Keratinocyte (primary cell): ENCODE measurements around the gene ZNF598. TPM values are rescaled to one million over a fixed set of nuclear protein-coding genes. Genes with fewer than 3 reads are reported as not detected.

ENCODE experiments used
- DNase-seq: peaks from one replicate; pipeline ENCODE4 v3.0.0-alpha.2; 2011; ENCODE audit warnings: low read depth, missing footprints, low spot score
- FAIRE-seq: peaks from 2 replicates; lab custom pipeline; 2011; peaks lifted over from hg19 to GRCh38; lab: Jason Lieb, UNC
- H2AFZ ChIP-seq: 2 replicates; pipeline ENCODE4 v1.6.0; 2012; ENCODE audit warnings: low read length, control low read depth, inconsistent platforms; ENCODE audit not compliant: control insufficient read depth
- H3K27ac ChIP-seq: 2 replicates; pipeline ENCODE4 v1.5.1; 2011; ENCODE audit warnings: low read length; ENCODE audit not compliant: control insufficient read depth, insufficient read depth
- H3K27me3 ChIP-seq: 3 replicates; pipeline ENCODE4 v1.6.0; 2011; ENCODE audit warnings: low read length; ENCODE audit not compliant: control insufficient read depth, insufficient read depth; ENCODE audit errors: extremely low read depth
- H3K36me3 ChIP-seq, 2 experiments: 2 replicates in 1 of 2; 3 replicates in 1 of 2; pipeline ENCODE4 v1.5.1; 2011; ENCODE audit warnings: low read length in 2 of 2, mild to moderate bottlenecking in 1 of 2; ENCODE audit not compliant: control insufficient read depth in 2 of 2, insufficient read depth in 2 of 2; ENCODE audit errors: extremely low read depth in 1 of 2
- H3K4me1 ChIP-seq: 3 replicates; pipeline ENCODE4 v1.5.1; 2011; ENCODE audit warnings: low read length; ENCODE audit not compliant: control insufficient read depth, insufficient read depth; ENCODE audit errors: extremely low read depth
- H3K4me2 ChIP-seq: 3 replicates; pipeline ENCODE4 v1.6.0; 2011; ENCODE audit warnings: low read depth, low read length; ENCODE audit not compliant: control insufficient read depth, insufficient read depth; ENCODE audit errors: extremely low read depth
- H3K4me3 ChIP-seq, 3 experiments: fragments of 200-600 bp in 1 of 3; sonication (generic) in 1 of 3; 2 replicates in 2 of 3; 3 replicates in 1 of 3; pipeline ENCODE4 v1.5.1; 2011 to 2016; ENCODE audit warnings: low read length in 3 of 3, mild to moderate bottlenecking in 3 of 3, control low read depth in 2 of 3, inconsistent platforms in 1 of 3, low read depth in 1 of 3, mixed read lengths in 1 of 3, mixed run types in 1 of 3, moderate library complexity in 1 of 3; ENCODE audit not compliant: control insufficient read depth in 2 of 3, insufficient read depth in 2 of 3; ENCODE audit errors: extremely low read depth in 1 of 3
- H3K79me2 ChIP-seq: 2 replicates; pipeline ENCODE4 v1.6.0; 2012; ENCODE audit warnings: low read length; ENCODE audit not compliant: control insufficient read depth, insufficient read depth
- H3K9ac ChIP-seq: 3 replicates; pipeline ENCODE4 v1.6.0; 2011; ENCODE audit warnings: low read length; ENCODE audit not compliant: control insufficient read depth, insufficient read depth; ENCODE audit errors: extremely low read depth
- H3K9me1 ChIP-seq: 3 replicates; pipeline ENCODE4 v1.6.0; 2011; ENCODE audit warnings: low read length; ENCODE audit not compliant: control insufficient read depth, insufficient read depth; ENCODE audit errors: extremely low read depth
- H3K9me3 ChIP-seq: 2 replicates; pipeline ENCODE4 v1.5.1; 2012; ENCODE audit warnings: low read depth, low read length; ENCODE audit not compliant: control insufficient read depth
- H4K20me1 ChIP-seq: 3 replicates; pipeline ENCODE4 v1.6.0; 2011; ENCODE audit warnings: low read length; ENCODE audit not compliant: control insufficient read depth, insufficient read depth; ENCODE audit errors: extremely low read depth
- EZH2 ChIP-seq: IDR thresholded peaks from one replicate; pipeline ENCODE4 v1.6.1; 2012; ENCODE audit warnings: inconsistent platforms, mild to moderate bottlenecking, low read length, moderate library complexity
- dilution Hi-C: fragments of 300-500 bp; cut with MboI; formaldehyde crosslinking; loops from one replicate; pipeline ENCODE4 v1.7.0; 2020; ENCODE audit warnings: low sequenced_read_pairs; ENCODE audit not compliant: extremely low pct_ligation_motif_present
- polyA plus RNA-seq, 5 experiments: library from polyadenylated mRNA; depleted of rRNA in 3 of 5; stranded (reverse) in 3 of 5; stranded (forward) in 1 of 5; unstranded in 1 of 5; fragments of >200 nt; gene quantifications; 1 replicate in 1 of 5; 2 replicates in 3 of 5; 3 replicates in 1 of 5; pipeline versions ENCODE4 v1.2.1 to v1.2.3, GENCODE V29; 2011 to 2012; ENCODE audit warnings: missing spikeins in 2 of 5, low read depth in 1 of 5, low replicate concordance in 1 of 5
- TF ChIP-seq, protein P1 (sequence below), 3 experiments: IDR thresholded peaks in 1 of 3; conservative IDR thresholded peaks in 1 of 3; optimal IDR thresholded peaks in 1 of 3; 2 replicates in 2 of 3; 3 replicates in 1 of 3; pipeline versions ENCODE3 to v1.5.1; 2011; ENCODE audit warnings: low read length in 3 of 3, mild to moderate bottlenecking in 3 of 3, moderate library complexity in 2 of 3, control low read depth in 1 of 3, inconsistent platforms in 1 of 3; ENCODE audit not compliant: insufficient read depth in 2 of 3; ENCODE audit errors: extremely low read depth in 1 of 3

ZNF598 gene
- polyA plus RNA-seq, 1 donor (not counting 4 experiments of a cell fraction or from before 2014, with no cell fraction given), result 18.0 TPM

DNA sequence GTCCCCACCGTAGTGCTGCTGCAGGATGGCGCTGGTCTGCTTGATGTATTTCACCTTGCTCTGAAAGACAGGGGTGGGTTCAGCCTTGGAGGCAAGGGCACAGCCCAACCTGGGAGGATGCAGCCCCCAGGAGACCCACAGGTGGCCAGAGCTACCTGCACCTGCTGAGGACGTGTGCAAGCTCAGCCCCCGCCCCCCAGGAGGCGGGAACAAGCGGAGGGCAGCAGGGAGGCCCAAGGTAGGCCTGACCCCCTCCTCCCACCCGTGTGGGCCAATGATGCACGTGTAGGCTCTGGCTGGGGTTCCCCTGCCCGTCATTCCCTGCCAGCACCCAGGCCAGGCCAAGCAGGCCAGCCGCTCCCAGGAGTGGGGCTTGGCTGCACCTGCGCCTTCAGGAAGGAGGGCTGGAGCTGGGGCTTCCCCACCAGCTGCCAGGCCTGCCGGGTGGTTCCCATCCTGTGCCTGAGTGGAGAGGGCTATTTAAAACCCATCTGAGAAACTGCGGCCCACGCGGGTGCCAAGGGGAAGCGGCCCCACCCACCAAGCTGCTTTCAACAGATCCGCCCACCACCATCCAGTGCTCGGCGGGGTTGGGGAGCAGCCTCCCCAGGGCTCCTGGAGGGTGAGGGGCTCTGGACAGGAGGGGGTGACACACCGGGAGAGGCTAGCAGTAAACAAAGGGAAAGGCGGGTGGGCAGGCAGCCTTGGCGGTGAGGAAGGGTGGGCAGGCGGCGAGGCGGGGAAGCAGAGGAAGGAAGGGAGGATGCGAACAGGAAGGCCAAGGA, 34.2 kb upstream of the ZNF598 start:
- Histone ChIP-seq H3K27ac (no peak overlapping the region), H3K9ac (no peak overlapping the region), H3K4me3 (no peak overlapping the region), H3K36me3 (no peaks in the 10 kb centered on the region), H3K9me3 (no peaks in the 10 kb centered on the region), H3K27me3 (no peaks in the 10 kb centered on the region), H3K9me1 (no peaks in the 10 kb centered on the region), H2AFZ (no peak overlapping the region), H4K20me1 (no peaks in the 10 kb centered on the region), H3K4me2 (no peak overlapping the region), H3K4me1 (peaks cover 10% of the 10 kb centered on the region), H3K79me2 (peaks cover 8% of the 10 kb centered on the region)
- DNase-seq (no peak), FAIRE-seq (no peak)
- no peak for TF ChIP-seq EZH2
- TF ChIP-seq, protein P1, sequence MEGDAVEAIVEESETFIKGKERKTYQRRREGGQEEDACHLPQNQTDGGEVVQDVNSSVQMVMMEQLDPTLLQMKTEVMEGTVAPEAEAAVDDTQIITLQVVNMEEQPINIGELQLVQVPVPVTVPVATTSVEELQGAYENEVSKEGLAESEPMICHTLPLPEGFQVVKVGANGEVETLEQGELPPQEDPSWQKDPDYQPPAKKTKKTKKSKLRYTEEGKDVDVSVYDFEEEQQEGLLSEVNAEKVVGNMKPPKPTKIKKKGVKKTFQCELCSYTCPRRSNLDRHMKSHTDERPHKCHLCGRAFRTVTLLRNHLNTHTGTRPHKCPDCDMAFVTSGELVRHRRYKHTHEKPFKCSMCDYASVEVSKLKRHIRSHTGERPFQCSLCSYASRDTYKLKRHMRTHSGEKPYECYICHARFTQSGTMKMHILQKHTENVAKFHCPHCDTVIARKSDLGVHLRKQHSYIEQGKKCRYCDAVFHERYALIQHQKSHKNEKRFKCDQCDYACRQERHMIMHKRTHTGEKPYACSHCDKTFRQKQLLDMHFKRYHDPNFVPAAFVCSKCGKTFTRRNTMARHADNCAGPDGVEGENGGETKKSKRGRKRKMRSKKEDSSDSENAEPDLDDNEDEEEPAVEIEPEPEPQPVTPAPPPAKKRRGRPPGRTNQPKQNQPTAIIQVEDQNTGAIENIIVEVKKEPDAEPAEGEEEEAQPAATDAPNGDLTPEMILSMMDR (optimal IDR thresholded peaks at IDR 0.05 in 1 of 3, IDR thresholded peaks at IDR 0.05 in 1 of 3, conservative IDR thresholded peaks at IDR 0.05 in 1 of 3; ENCODE audit: extremely low read depth in 1 of 3, insufficient read depth in 2 of 3, low read length in 3 of 3), result no peak
- dilution Hi-C loops, result no loop called here

DNA sequence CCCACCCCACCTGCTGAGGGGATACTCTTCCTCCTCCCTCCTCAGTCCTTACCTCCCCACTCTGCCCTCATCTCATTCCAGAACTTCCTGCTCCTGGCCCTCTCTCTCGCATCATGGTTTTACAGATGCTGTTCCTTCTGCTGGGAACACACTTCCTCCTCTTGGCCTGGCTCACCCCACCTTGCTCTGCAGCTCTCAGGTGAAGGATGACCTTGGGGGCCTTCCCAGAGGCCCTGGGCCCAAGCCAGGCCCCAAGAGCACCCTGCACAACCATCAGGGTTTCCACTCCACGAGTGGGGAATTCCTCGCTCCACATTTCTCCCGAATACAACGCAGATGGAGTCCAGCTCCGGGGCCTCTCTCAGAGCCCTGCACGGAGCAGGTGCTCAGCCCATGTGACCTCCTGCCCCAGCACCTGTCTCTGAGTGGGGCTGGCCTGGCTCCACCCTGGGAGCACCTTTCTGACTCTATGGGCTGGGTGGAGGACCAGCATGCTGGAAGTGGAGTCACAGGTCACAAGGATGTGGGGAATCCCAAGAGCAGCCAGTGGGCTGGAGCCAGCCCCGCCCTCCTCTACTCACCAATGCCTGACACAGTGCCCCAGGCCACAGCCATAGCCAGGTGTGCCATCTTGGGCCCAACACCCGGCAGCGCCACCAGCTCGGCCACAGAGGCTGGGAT, 33.5 kb upstream of the ZNF598 start:
- dilution Hi-C loops, result no loop called here
- no peak overlapping the region for H2AFZ ChIP-seq
- H3K27ac ChIP-seq, result no peak overlapping the region
- no peak for DNase-seq
- TF ChIP-seq, protein P1 (optimal IDR thresholded peaks at IDR 0.05 in 1 of 3, IDR thresholded peaks at IDR 0.05 in 1 of 3, conservative IDR thresholded peaks at IDR 0.05 in 1 of 3; ENCODE audit: extremely low read depth in 1 of 3, insufficient read depth in 2 of 3, low read length in 3 of 3), result no peak
- no peak for TF ChIP-seq EZH2
- H3K79me2 ChIP-seq, result peaks cover 1% of the 10 kb centered on the region
- H3K4me1 ChIP-seq, result peaks cover 4% of the 10 kb centered on the region
- no peaks in the 10 kb centered on the region for H3K9me3 ChIP-seq
- no peaks in the 10 kb centered on the region for H3K9me1 ChIP-seq
- no peaks in the 10 kb centered on the region for H4K20me1 ChIP-seq
- no peak overlapping the region for H3K4me3 ChIP-seq
- H3K9ac ChIP-seq, result no peak overlapping the region
- H3K4me2 ChIP-seq, result no peak overlapping the region
- no peaks in the 10 kb centered on the region for H3K36me3 ChIP-seq
- no peaks in the 10 kb centered on the region for H3K27me3 ChIP-seq
- FAIRE-seq, result no peak
